Ishikawa (cell line): ENCODE data around the gene BOK.

Experiments
- CEBPB ChIP-seq: IDR thresholded peaks from 2 replicates; pipeline ENCODE4 v1.6.1; 2012
- EGR1 ChIP-seq: IDR thresholded peaks from 2 replicates; pipeline ENCODE4 v1.6.1; 2012
- EP300 ChIP-seq: IDR thresholded peaks from 2 replicates; pipeline ENCODE4 v1.6.1; 2012; ENCODE audit warnings: borderline replicate concordance
- FOXM1 ChIP-seq: IDR thresholded peaks from 2 replicates; pipeline ENCODE4 v1.6.1; 2012; ENCODE audit warnings: low read depth, borderline replicate concordance
- NFIC ChIP-seq: IDR thresholded peaks from 2 replicates; pipeline ENCODE4 v1.6.1; 2012
- RAD21 ChIP-seq: IDR thresholded peaks from 2 replicates; pipeline ENCODE4 v1.6.1; 2012; ENCODE audit warnings: low read depth
- TAF1 ChIP-seq: IDR thresholded peaks from 2 replicates; pipeline ENCODE4 v1.6.1; 2012; ENCODE audit warnings: low read depth, mild to moderate bottlenecking
- TCF12 ChIP-seq: IDR thresholded peaks from 2 replicates; pipeline ENCODE4 v1.6.1; 2012; ENCODE audit warnings: low read depth
- TEAD4 ChIP-seq: IDR thresholded peaks from 2 replicates; pipeline ENCODE4 v1.6.1; 2012
- YY1 ChIP-seq: IDR thresholded peaks from 2 replicates; pipeline ENCODE4 v1.6.1; 2012; ENCODE audit warnings: low read depth
- ZBTB7A ChIP-seq: IDR thresholded peaks from 2 replicates; pipeline ENCODE4 v1.6.1; 2012; ENCODE audit warnings: low read depth
- TF ChIP-seq, protein P1 (sequence below): IDR thresholded peaks from 2 replicates; pipeline ENCODE4 v1.6.1; 2012
- TF ChIP-seq, protein P2 (sequence below): IDR thresholded peaks from 2 replicates; pipeline ENCODE4 v1.6.1; 2012; ENCODE audit warnings: low read depth, mild to moderate bottlenecking
- TF ChIP-seq, protein P3 (sequence below): IDR thresholded peaks from 2 replicates; pipeline ENCODE4 v1.6.1; 2012

DNA sequence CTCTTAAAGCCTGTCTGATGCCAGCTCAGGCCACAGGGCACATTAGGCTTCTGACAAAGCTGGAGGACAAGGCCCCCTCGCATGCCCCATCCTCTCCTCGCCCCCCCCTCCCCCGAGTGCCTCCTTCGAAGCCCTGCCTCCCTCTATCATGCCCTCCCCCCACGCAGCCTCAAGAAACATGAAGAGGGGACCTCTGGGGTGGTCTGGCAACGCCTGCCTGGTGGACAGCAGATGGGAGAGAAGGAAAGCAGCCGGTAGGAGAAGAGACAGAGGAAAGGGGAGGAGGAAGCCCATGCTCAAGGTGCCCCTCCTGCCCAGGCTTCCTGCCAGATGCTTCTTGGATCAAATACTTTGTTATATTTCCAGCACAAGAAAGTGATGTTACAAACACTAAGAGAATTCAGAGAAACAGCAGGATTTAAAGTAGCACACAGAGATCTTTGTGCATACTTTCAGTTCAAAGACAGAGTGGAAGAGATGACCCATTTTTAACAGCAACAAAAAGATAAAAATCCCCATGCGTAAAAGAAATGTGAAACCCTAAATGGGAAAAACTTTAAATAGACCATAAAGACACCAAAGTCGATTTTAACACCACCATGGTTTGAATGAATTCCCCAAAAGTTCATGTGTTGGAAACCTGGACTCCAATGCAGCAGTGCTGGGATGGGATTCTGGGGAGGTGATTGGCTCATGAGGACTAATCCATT lies 19.0 kb downstream of the BOK start:
- TF ChIP-seq EGR1 (no peak), TEAD4 (no peak), YY1 (no peak), FOXM1 (no peak), TAF1 (no peak), EP300 (no peak), NFIC (no peak), RAD21 (no peak), ZBTB7A (no peak), TCF12 (no peak), CEBPB (no peak)
- TF ChIP-seq, protein P1, sequence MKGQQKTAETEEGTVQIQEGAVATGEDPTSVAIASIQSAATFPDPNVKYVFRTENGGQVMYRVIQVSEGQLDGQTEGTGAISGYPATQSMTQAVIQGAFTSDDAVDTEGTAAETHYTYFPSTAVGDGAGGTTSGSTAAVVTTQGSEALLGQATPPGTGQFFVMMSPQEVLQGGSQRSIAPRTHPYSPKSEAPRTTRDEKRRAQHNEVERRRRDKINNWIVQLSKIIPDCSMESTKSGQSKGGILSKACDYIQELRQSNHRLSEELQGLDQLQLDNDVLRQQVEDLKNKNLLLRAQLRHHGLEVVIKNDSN = no peak
- TF ChIP-seq, protein P2, sequence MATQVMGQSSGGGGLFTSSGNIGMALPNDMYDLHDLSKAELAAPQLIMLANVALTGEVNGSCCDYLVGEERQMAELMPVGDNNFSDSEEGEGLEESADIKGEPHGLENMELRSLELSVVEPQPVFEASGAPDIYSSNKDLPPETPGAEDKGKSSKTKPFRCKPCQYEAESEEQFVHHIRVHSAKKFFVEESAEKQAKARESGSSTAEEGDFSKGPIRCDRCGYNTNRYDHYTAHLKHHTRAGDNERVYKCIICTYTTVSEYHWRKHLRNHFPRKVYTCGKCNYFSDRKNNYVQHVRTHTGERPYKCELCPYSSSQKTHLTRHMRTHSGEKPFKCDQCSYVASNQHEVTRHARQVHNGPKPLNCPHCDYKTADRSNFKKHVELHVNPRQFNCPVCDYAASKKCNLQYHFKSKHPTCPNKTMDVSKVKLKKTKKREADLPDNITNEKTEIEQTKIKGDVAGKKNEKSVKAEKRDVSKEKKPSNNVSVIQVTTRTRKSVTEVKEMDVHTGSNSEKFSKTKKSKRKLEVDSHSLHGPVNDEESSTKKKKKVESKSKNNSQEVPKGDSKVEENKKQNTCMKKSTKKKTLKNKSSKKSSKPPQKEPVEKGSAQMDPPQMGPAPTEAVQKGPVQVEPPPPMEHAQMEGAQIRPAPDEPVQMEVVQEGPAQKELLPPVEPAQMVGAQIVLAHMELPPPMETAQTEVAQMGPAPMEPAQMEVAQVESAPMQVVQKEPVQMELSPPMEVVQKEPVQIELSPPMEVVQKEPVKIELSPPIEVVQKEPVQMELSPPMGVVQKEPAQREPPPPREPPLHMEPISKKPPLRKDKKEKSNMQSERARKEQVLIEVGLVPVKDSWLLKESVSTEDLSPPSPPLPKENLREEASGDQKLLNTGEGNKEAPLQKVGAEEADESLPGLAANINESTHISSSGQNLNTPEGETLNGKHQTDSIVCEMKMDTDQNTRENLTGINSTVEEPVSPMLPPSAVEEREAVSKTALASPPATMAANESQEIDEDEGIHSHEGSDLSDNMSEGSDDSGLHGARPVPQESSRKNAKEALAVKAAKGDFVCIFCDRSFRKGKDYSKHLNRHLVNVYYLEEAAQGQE = no peak
- TF ChIP-seq, protein P3, sequence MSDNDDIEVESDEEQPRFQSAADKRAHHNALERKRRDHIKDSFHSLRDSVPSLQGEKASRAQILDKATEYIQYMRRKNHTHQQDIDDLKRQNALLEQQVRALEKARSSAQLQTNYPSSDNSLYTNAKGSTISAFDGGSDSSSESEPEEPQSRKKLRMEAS = no peak
